HG02678 (cell line): Measurements from ENCODE around the gene RIPOR3.
"Not testable (repeated sequence)": the region's sequence is repeated elsewhere in the genome, so short reads cannot be mapped to it uniquely, and the experiment has no call there.

Experiments
- ATAC-seq: cut with Tn5 transposase; IDR thresholded peaks from one replicate; pipeline ENCODE4 v1.9.1; 2021; ENCODE audit warnings: mild to moderate bottlenecking, moderate library complexity; ENCODE audit not compliant: unreplicated experiment

The RIPOR3 gene

DNA sequence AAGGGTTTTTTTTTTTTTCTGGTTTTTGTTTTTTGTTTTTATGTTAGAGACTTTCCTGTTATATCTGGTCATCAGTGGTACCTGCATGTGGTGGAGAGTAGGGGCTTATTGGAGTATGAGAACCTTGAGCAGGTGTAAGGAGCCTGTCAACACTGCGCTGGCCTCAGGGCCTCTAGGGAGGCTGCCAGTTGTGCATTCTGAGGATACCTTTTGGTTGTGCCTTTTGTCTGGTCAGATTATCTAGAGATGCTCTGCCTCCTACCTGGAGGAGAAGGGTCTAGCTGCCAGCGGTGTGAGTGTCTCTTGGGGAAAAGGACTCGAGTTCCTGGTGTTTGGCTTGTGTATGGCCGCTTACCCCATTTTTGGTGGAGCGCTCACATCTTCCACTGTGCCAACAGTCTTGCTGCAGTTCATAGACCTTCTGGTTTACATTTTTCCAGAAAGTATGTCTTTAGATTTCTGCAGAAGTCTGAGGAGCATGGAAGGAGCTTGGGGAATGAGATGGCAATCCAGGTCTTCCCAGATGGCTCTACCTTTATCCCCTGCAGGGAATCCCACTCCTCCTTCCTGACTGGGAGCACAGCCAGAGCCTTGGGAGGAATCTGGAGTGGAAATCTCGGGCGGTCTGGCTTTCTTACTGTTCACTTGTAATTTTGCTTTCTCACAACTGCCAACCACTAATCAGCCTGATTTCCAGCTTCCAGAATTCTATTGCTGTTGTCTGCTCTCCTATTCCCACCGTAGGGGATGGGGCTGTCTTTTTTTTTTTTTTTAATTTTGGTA lies 131.3 kb downstream of the RIPOR3 start:
- no peak for ATAC-seq

DNA sequence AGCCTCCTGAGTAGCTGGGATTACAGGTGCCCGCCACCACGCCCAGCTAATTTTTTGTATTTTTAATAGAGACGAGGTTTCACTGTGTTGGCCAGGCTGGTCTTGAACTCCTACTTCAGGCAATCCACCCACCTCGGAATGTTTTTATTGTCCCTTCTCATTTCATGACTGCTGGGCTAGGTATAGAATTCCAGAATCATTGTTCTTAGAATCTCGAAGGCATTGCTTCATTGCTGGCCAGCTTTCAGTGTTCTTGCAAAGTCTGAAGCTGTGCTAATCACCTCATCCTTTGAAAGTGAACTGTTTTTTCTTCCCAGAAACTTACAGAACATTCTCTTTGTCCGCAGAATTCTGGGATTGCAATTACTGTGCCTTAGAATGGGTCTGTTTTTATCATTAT lies 132.2 kb downstream of the RIPOR3 start:
- no peak for ATAC-seq

DNA sequence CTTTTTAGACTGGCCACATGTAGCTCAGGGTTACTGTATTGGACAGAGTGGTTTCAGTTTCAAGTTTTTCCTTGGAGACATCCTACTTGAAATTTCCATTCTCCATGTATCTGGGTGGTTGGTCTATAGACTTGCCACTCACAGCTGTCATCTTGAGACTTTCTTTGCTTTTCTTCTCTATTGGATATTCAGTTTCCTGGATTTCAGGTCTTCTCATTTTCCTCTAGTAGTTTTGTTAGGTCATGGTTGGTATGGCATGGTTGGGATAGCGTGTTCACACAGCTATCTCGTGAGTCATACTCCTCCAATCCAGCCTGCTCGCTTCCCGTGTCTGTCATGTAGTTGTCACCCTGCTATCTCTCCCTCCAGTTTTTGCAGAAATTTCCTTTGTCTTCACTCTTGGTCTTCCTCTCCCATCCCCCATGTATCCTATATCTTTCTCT lies 132.8 kb downstream of the RIPOR3 start:
- ATAC-seq, result no peak

- ATAC-seq, result no peak
Measured at GRCh38 chr20:50557549-50558134, 133.7 kb downstream of the RIPOR3 start.

DNA sequence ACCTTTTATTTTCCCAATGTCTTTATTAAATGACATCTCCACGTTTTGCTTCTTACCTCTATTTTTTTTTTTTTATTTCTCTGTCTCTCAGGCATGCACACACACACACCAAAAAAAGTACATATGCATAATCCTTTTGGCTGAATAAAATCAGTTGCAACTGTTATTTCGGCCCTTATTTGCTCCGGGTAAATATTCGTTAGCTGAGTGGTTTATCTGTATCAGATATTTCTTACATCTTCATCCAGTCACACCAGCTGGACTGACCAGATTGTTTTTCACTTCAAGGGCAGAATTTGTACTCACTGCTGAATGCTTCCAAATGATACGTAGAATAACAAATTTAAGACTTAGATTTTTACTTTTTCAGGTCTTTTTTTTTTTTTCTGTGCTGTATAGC lies 135.7 kb downstream of the RIPOR3 start:
- ATAC-seq, result no peak

DNA sequence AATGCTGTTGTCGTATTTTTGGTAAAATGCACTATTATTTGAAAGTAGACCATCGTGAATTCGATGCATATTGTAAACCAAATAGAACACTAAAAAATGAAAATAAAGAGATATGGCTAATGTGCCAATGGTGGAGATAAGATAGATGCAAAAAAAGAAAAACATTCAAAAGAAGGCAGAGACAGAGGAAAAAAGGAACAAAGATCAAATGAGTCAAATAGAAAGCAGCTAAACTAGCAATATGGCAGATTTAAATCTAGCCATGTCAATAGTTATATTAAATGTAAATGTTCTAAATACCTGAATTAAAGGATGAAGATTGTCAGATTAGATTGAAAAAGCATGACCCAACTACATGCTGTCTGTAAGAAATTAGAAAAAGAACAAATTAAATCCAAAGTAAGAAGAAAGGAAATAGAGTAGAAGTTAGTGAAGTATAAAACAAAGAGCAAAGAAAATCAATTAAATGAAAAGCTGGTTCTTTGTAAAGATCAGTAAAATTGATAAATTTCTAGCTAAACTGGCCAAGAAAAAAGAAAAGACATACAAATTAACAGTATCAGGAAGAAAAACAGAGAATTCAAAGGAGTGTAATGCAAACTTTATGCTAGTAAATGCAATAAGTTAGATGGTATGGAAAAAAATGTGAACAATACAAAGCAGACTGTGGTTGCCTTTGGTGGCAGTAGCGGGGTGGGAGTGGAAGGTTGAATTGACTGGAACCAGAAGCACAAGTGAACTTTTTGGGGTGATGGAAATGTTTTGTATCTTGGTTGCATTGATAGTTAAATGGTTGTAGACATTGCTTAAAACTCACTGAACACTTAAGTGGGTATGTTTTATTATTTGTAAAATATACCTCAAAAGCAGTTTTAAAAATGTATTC lies 136.4 kb downstream of the RIPOR3 start:
- no peak for ATAC-seq

DNA sequence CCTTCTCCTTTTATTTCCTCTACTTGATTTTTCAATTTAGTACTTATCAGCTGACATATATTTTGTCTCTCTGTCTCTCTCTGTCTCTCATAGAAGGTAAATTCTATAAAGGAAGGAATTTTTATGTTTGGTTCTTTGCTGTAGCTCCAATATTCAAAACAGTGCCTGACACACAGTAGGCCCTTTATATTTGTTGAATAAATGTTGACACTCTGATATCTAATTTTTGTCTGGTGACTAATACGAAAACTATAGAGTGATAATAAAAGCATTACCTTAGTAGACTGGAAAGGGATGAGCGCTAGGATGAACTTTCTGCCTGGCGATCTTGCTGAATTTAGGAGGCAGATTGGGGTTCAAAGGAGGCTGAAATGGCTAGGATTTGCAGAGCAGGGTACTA lies 138.4 kb downstream of the RIPOR3 start:
- ATAC-seq, result no peak

GRCh38 chr20:50551288-50551687 lies 140.1 kb downstream of the RIPOR3 start:
- ATAC-seq, result no peak

DNA sequence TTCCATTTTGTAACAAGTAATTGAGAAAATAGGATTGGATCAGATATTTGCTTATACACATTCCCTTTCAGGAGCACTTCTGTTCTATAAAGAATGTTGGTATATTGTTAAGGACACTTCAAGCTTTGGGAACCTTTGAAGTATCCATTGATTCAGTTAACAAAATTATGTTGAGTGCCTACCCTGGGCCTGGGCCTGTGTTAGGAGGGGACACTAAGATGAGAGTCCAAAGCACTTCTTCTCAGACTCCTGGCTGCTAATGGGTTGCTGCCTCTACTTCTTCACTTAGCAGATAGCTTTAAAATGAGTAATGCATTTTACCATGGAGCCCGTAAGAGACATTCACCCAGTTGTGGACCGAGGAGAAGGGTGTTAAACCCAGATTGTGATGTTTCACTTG lies 140.8 kb downstream of the RIPOR3 start:
- ATAC-seq, result no peak

GRCh38 chr20:50548396-50548795 lies 142.9 kb downstream of the RIPOR3 start:
- ATAC-seq, result no peak

GRCh38 chr20:50547964-50548363 lies 143.4 kb downstream of the RIPOR3 start:
- no peak for ATAC-seq

DNA sequence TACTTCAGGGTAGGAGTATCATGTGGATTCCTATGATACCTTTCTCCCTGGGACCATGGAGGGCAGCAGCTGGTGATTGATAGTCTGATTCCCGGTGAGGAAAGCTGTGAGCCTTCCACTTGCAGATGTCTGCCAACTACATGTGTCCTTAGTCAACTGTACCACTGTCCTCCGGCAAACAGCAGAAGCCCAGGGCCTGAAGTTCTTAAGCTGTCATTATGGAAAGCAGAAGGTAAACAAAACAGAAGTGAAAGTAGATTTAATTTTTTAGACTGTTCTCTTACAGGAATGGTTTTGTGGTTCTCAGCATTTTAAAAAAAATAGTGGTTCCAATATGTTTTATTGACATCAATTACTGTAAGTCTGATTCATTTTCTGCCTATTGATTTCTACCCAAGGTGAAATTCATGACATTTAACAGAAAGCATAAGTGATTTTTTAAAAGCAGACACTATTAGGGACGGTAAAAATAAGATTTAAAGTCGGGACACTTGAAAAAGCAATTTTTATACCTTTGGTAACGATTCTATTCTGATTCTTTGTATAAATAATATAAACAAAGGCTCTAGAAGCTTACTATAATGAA lies 144.5 kb downstream of the RIPOR3 start:
- peak; percentile 57 for ATAC-seq

DNA sequence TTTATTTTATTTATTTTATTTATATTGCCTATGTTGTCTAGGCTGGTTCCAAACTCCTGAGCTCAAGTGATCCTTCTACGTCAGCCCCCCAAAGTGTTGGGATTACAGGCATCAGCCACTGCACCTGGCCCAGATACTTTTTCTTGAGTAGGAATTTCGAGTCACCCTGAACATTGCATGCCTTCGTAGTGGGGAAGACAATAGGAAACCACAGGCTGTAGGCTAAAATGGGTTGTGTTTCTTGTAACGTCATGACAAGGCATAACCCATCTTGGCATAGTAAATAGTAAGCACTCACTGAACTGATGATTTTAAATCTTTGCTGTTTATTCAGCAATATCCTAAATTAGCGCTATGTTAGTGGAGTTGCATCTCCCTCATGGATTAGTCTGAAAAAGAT lies 146.2 kb downstream of the RIPOR3 start:
- ATAC-seq, result no peak

GRCh38 chr20:50543326-50543725 lies 148.0 kb downstream of the RIPOR3 start:
- ATAC-seq, result no peak

DNA sequence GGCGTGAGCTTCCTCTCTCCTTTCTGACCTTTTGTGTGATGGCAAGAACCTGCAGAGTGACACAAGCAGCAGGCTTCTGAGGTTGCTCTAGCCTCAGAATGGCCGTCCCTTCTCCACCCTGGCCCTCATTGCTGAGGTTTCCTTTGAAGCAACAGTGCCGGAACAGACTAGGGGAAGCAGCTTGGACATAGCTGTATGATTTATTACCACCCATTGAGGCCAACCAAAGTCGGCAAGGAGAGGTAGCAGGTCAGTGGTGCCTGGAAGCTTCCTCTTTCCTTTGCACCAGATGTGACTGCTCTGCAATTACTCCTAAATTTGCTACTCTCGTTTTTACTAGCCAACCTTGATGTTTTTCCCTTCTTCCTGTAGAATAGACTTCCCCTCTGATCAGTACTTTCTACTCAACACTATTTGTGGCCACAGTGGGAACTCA lies 149.7 kb downstream of the RIPOR3 start:
- ATAC-seq, result peak; percentile 69

GRCh38 chr20:50540620-50541605 lies 150.4 kb downstream of the RIPOR3 start:
- ATAC-seq, result no peak

DNA sequence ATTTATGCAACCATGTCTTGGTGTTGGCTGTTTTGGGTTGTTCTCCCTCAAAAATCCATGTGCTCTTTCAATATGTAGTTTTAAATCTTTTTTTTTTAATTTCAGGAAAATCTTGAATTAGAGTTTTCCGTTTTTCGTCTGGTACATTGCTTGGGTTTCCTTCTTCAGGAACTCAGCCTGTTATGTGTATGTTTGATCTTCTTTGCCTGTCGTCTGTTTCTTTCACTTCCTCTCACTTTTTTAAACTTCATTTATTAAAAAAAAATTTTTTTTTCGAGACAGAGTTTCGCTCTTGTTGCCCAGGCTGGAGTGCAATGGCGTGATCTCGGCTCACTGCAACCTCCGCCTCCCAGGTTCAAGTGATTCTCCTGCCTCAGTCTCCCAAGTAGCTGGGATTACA lies 151.5 kb downstream of the RIPOR3 start:
- ATAC-seq, result not testable (repeated sequence)

GRCh38 chr20:50538276-50538675 lies 153.1 kb downstream of the RIPOR3 start:
- ATAC-seq, result no peak

- no peak for ATAC-seq
Measured at GRCh38 chr20:50537546-50538201, 153.7 kb downstream of the RIPOR3 start.
